SU-DHL-6 (cell line): ENCODE measurements around the gene THRA.

ENCODE experiments used
- H2AFZ ChIP-seq: fragments of 200-600 bp; sonication (generic); 2 replicates; pipeline ENCODE4 v1.6.1; 2014; ENCODE audit warnings: low read depth, mild to moderate bottlenecking, moderate library complexity, mixed read lengths, antibody characterized with exemption, low read length; ENCODE audit not compliant: severe bottlenecking
- H3F3A ChIP-seq: fragments of 200-600 bp; shearing (Covaris generic); 2 replicates; pipeline ENCODE4 v1.6.0; 2016; ENCODE audit warnings: antibody characterized with exemption, mild to moderate bottlenecking; ENCODE audit not compliant: insufficient read depth
- H3K27ac ChIP-seq: fragments of 200-600 bp; sonication (generic); 2 replicates; pipeline ENCODE4 v1.5.1; 2016; ENCODE audit warnings: low read depth, mild to moderate bottlenecking, low read length, moderate library complexity, mixed read lengths
- H3K27me3 ChIP-seq: fragments of 200-600 bp; sonication (generic), shearing (Covaris generic); 2 replicates; pipeline ENCODE4 v1.6.0; 2014; ENCODE audit warnings: mild to moderate bottlenecking, low read length
- H3K36me3 ChIP-seq: fragments of 200-600 bp; sonication (generic); 2 replicates; pipeline ENCODE4 v1.6.1; 2014; ENCODE audit warnings: mild to moderate bottlenecking, low read length, mixed read lengths
- H3K4me2 ChIP-seq: fragments of 300-600, 200-600 bp; shearing (Covaris generic), sonication (generic); 2 replicates; pipeline ENCODE4 v1.6.0; 2014; ENCODE audit warnings: low read length, low read depth, mild to moderate bottlenecking; ENCODE audit not compliant: poor library complexity, severe bottlenecking
- H3K4me3 ChIP-seq: fragments of 200-600 bp; sonication (generic); 2 replicates; pipeline ENCODE4 v1.5.1; 2014; ENCODE audit warnings: antibody characterized with exemption, low read length, mild to moderate bottlenecking, mixed read lengths; ENCODE audit not compliant: insufficient read depth, poor library complexity, severe bottlenecking
- H3K79me2 ChIP-seq: fragments of 200-600 bp; sonication (generic); 2 replicates; pipeline ENCODE4 v1.6.1; 2014; ENCODE audit warnings: mild to moderate bottlenecking, low read length, moderate library complexity; ENCODE audit not compliant: insufficient read depth
- H3K9ac ChIP-seq: fragments of 200-600 bp; sonication (generic); 2 replicates; pipeline ENCODE4 v1.7.0; 2014; ENCODE audit warnings: mild to moderate bottlenecking, low read length
- H3K9me2 ChIP-seq: fragments of 200-600 bp; sonication (generic); replicated peaks from 2 replicates; pipeline ENCODE4 v1.6.1; 2014; ENCODE audit warnings: low read length; ENCODE audit not compliant: insufficient read depth
- H3K9me3 ChIP-seq: fragments of 200-600 bp; sonication (generic); 2 replicates; pipeline ENCODE4 v1.6.1; 2014; ENCODE audit warnings: low read length, mixed read lengths; ENCODE audit not compliant: insufficient read depth
- H4K20me1 ChIP-seq: fragments of 200-600 bp; sonication (generic); 2 replicates; pipeline ENCODE4 v1.6.1; 2014; ENCODE audit warnings: low read depth, mild to moderate bottlenecking, antibody characterized with exemption, low read length, moderate library complexity, mixed read lengths
- CTCF ChIP-seq: fragments of 200-600 bp; sonication (generic); IDR thresholded peaks from one replicate; pipeline ENCODE4 v1.5.1; 2017; ENCODE audit warnings: antibody characterized with exemption, mild to moderate bottlenecking, low read length, moderate library complexity; ENCODE audit not compliant: insufficient read depth, poor library complexity, severe bottlenecking
- EZH2phosphoT487 ChIP-seq: fragments of 200-600 bp; sonication (generic), shearing (Covaris generic); conservative IDR thresholded peaks from 2 replicates; pipeline ENCODE4 v1.6.1; 2018; ENCODE audit warnings: mild to moderate bottlenecking, antibody characterized with exemption, low read length, moderate library complexity, mixed read lengths

The THRA gene

GRCh38 chr17:40105861-40106759 lies 43.3 kb downstream of the THRA start:
- no peaks in the 10 kb centered on the region for H4K20me1 ChIP-seq
- H3K27me3 ChIP-seq = no peaks in the 10 kb centered on the region
- no peaks in the 10 kb centered on the region for H3K36me3 ChIP-seq
- no peaks in the 10 kb centered on the region for H3F3A ChIP-seq
- H3K27ac ChIP-seq = no peak overlapping the region
- no peak overlapping the region for H3K4me3 ChIP-seq
- H3K9me2 ChIP-seq = no peaks in the 10 kb centered on the region
- no peaks in the 10 kb centered on the region for H3K79me2 ChIP-seq
- no peak overlapping the region for H2AFZ ChIP-seq
- H3K9ac ChIP-seq = no peak overlapping the region
- no peak overlapping the region for H3K4me2 ChIP-seq
- no peak for TF ChIP-seq CTCF
- TF ChIP-seq EZH2phosphoT487 = no peak
- H3K9me3 ChIP-seq = no peaks in the 10 kb centered on the region

GRCh38 chr17:40106760-40107521 lies 44.2 kb downstream of the THRA start:
- Histone ChIP-seq H3K9me2 (no peaks in the 10 kb centered on the region), H3K4me3 (no peak overlapping the region), H3K79me2 (no peaks in the 10 kb centered on the region), H3K9ac (no peak overlapping the region), H3K9me3 (no peaks in the 10 kb centered on the region), H3K27me3 (no peaks in the 10 kb centered on the region), H3F3A (no peaks in the 10 kb centered on the region), H3K27ac (no peak overlapping the region), H3K4me2 (no peak overlapping the region), H3K36me3 (no peaks in the 10 kb centered on the region), H4K20me1 (no peaks in the 10 kb centered on the region), H2AFZ (no peak overlapping the region)
- TF ChIP-seq CTCF (no peak), EZH2phosphoT487 (no peak)

- Histone ChIP-seq H3K79me2 (no peaks in the 10 kb centered on the region), H3K9me2 (no peaks in the 10 kb centered on the region), H3K36me3 (no peaks in the 10 kb centered on the region), H3K4me2 (no peak overlapping the region), H3K27ac (no peak overlapping the region), H2AFZ (peak overlapping the region; percentile 65), H3K9me3 (no peaks in the 10 kb centered on the region), H3K4me3 (no peak overlapping the region), H3F3A (no peaks in the 10 kb centered on the region), H3K27me3 (no peaks in the 10 kb centered on the region), H4K20me1 (no peaks in the 10 kb centered on the region), H3K9ac (peak overlapping the region; percentile 4; the same call in 1 of the 2 replicates)
- TF ChIP-seq EZH2phosphoT487 (no peak), CTCF (no peak)
Observed at GRCh38 chr17:40107522-40108174, 44.9 kb downstream of the THRA start.
